HL-60 (cell line): Measurements from ENCODE around the gene HES4.

Experiments used
- DNase-seq, 2 experiments: peaks; one replicate each; pipeline ENCODE4 v3.0.0-alpha.2; 2010 to 2020; ENCODE audit warnings: low read depth in 1 of 2, low spot score in 1 of 2
- H3K27ac ChIP-seq: fragments of 250-450 bp; sonication (Bioruptor Pico); replicated peaks from 2 replicates; pipeline ENCODE4 v1.5.1; 2020; ENCODE audit warnings: mild to moderate bottlenecking, moderate library complexity
- H3K27me3 ChIP-seq: fragments of 250-450 bp; sonication (Bioruptor Pico); 2 replicates; pipeline ENCODE4 v1.5.1; 2021; ENCODE audit warnings: mild to moderate bottlenecking, moderate library complexity; ENCODE audit not compliant: insufficient read depth, poor library complexity, severe bottlenecking
- H3K4me3 ChIP-seq: replicated peaks from 2 replicates; pipeline ENCODE4 v1.5.1; 2011; ENCODE audit warnings: mild to moderate bottlenecking, control low read depth, low read length; ENCODE audit not compliant: insufficient read depth
- CTCF ChIP-seq: IDR thresholded peaks from one replicate; pipeline ENCODE4 v1.5.1; 2011; ENCODE audit warnings: low read length, control low read depth, inconsistent platforms; ENCODE audit not compliant: insufficient read depth
- GABPA ChIP-seq: IDR thresholded peaks from 2 replicates; pipeline ENCODE4 v1.6.1; 2012; ENCODE audit warnings: low read depth
- POLR2AphosphoS5 ChIP-seq: IDR thresholded peaks from 2 replicates; pipeline ENCODE4 v1.6.1; 2012; ENCODE audit warnings: low read depth
- REST ChIP-seq: IDR thresholded peaks from 2 replicates; pipeline ENCODE4 v1.6.1; 2012; ENCODE audit warnings: low read depth; ENCODE audit not compliant: insufficient replicate concordance
- SPI1 ChIP-seq: IDR thresholded peaks from 2 replicates; pipeline ENCODE4 v1.6.1; 2012; ENCODE audit warnings: low read depth, mild to moderate bottlenecking, borderline replicate concordance

The HES4 gene

GRCh38 chr1:1045129-1045528 is 45.2 kb upstream of the HES4 start:
- no peak for DNase-seq
- Histone ChIP-seq H3K27me3 (peaks cover 5% of the 10 kb centered on the region), H3K4me3 (no peak overlapping the region), H3K27ac (no peak overlapping the region)
- TF ChIP-seq POLR2AphosphoS5: no peak

GRCh38 chr1:1044455-1045078 is 44.7 kb upstream of the HES4 start:
- no peak for TF ChIP-seq GABPA
- no peak for TF ChIP-seq CTCF
- no peak for TF ChIP-seq REST
- no peak for TF ChIP-seq SPI1
- no peak for TF ChIP-seq POLR2AphosphoS5
- DNase-seq: no peak
- no peak overlapping the region for H3K27ac ChIP-seq

GRCh38 chr1:1043921-1044320 is 44.0 kb upstream of the HES4 start:
- peaks cover 10% of the 10 kb centered on the region for H3K27me3 ChIP-seq
- DNase-seq: no peak
- H3K27ac ChIP-seq: no peak overlapping the region
- no peak overlapping the region for H3K4me3 ChIP-seq
- TF ChIP-seq GABPA: no peak
- no peak for TF ChIP-seq REST
- no peak for TF ChIP-seq POLR2AphosphoS5
- no peak for TF ChIP-seq SPI1
- TF ChIP-seq CTCF: no peak

More at GRCh38 chr1:1044455-1045078, 44.7 kb upstream of the HES4 start:
- peaks cover 10% of the 10 kb centered on the region for H3K27me3 ChIP-seq
- no peak overlapping the region for H3K4me3 ChIP-seq

- no peak overlapping the region for H3K27ac ChIP-seq
- no peak for DNase-seq
- TF ChIP-seq CTCF (no peak), POLR2AphosphoS5 (no peak), GABPA (no peak), REST (no peak), SPI1 (no peak)
These were observed 43.5 kb upstream of the HES4 start for GRCh38 chr1:1043411-1043810.

More at GRCh38 chr1:1043411-1043810, 43.5 kb upstream of the HES4 start:
- H3K27me3 ChIP-seq: peaks cover 10% of the 10 kb centered on the region
- H3K4me3 ChIP-seq: no peak overlapping the region
